HepG2 (cell line): ENCODE data around the gene SIRT7. TPM values are rescaled to one million over a fixed set of nuclear protein-coding genes. Genes with fewer than 3 reads are reported as not detected.
A peak's percentile ranks its signal among the peaks of the same experiment; 100 is the strongest.

ENCODE experiments used
- BORCS8-MEF2B ChIP-seq: sonication (generic); formaldehyde crosslinking; IDR thresholded peaks from 2 replicates; pipeline ENCODE4 v1.8.0; 2022; ENCODE audit warnings: mild to moderate bottlenecking, missing genetic modification reagents
- KMT2B ChIP-seq: IDR thresholded peaks from 2 replicates; pipeline ENCODE4 v1.6.1; 2016; ENCODE audit warnings: missing genetic modification reagents, missing compliant biosample characterization
- MTA1 ChIP-seq: sonication (generic); formaldehyde crosslinking; IDR thresholded peaks from 2 replicates; pipeline ENCODE4 v1.4.0; 2020; ENCODE audit warnings: missing genetic modification reagents, mild to moderate bottlenecking, borderline replicate concordance
- NBN ChIP-seq: fragments of 450-650 bp; conservative IDR thresholded peaks from 2 replicates; pipeline ENCODE4 v1.6.1; 2017
- NFE2L1 ChIP-seq: sonication (generic); formaldehyde crosslinking; IDR thresholded peaks from 2 replicates; pipeline ENCODE4 v1.4.0; 2020; ENCODE audit warnings: missing genetic modification reagents, mild to moderate bottlenecking, borderline replicate concordance
- NPAS2 ChIP-seq: sonication (generic); formaldehyde crosslinking; IDR thresholded peaks from 2 replicates; pipeline ENCODE4 v1.8.0; 2022; ENCODE audit warnings: mild to moderate bottlenecking, missing genetic modification reagents, borderline replicate concordance
- REL ChIP-seq: sonication (generic); formaldehyde crosslinking; conservative IDR thresholded peaks from 2 replicates; pipeline ENCODE4 v1.8.0; 2022; ENCODE audit warnings: mild to moderate bottlenecking, missing genetic modification reagents, moderate library complexity
- SCMH1 ChIP-seq: sonication (generic); formaldehyde crosslinking; IDR thresholded peaks from 2 replicates; pipeline ENCODE4 v1.9.0; 2021; ENCODE audit warnings: missing genetic modification reagents, mild to moderate bottlenecking, borderline replicate concordance
- TCF7L2 ChIP-seq: IDR thresholded peaks from 2 replicates; pipeline ENCODE4 v1.6.1; 2011; ENCODE audit warnings: mild to moderate bottlenecking, low read depth, low read length, moderate library complexity
- ZMAT3 ChIP-seq: sonication (generic); formaldehyde crosslinking; conservative IDR thresholded peaks from 2 replicates; pipeline ENCODE4 v1.7.0; 2021; ENCODE audit warnings: missing genetic modification reagents
- ZMYM2 ChIP-seq: sonication (generic); formaldehyde crosslinking; IDR thresholded peaks from 2 replicates; pipeline ENCODE4 v1.8.0; 2022; ENCODE audit warnings: mild to moderate bottlenecking, missing genetic modification reagents
- ZNF160 ChIP-seq: sonication (generic); formaldehyde crosslinking; IDR thresholded peaks from 2 replicates; pipeline ENCODE4 v1.8.0; 2022; ENCODE audit warnings: mild to moderate bottlenecking, inconsistent platforms, missing genetic modification reagents
- ZNF207 ChIP-seq: fragments of 450-650 bp; IDR thresholded peaks from 2 replicates; pipeline ENCODE4 v1.6.1; 2016; ENCODE audit warnings: antibody characterized with exemption, borderline replicate concordance
- ZNF317 ChIP-seq: sonication (generic); formaldehyde crosslinking; IDR thresholded peaks from 2 replicates; pipeline ENCODE4 v1.5.0; 2020; ENCODE audit warnings: mild to moderate bottlenecking, missing genetic modification reagents
- ZNF33B ChIP-seq: sonication (generic); formaldehyde crosslinking; IDR thresholded peaks from 2 replicates; pipeline ENCODE4 v1.5.1; 2020; ENCODE audit warnings: mild to moderate bottlenecking, missing genetic modification reagents
- ZNF552 ChIP-seq: sonication (generic); formaldehyde crosslinking; IDR thresholded peaks from 2 replicates; pipeline ENCODE4 v1.9.0; 2022; ENCODE audit warnings: missing genetic modification reagents, mild to moderate bottlenecking, borderline replicate concordance
- ZNF879 ChIP-seq: sonication (generic); formaldehyde crosslinking; IDR thresholded peaks from 2 replicates; pipeline ENCODE4 v1.8.1; 2023; ENCODE audit warnings: missing genetic modification reagents
- polyA plus RNA-seq, 8 experiments: library from polyadenylated mRNA; depleted of rRNA in 3 of 8; stranded (reverse) in 7 of 8; unstranded in 1 of 8; fragments of >200 nt; fragmentation: Illumina TruSeq in 4 of 8; extraction: Trizol in 4 of 8; gene quantifications; 2 replicates each; pipeline versions ENCODE4 v1.2.1 to v1.2.3, GENCODE V29; 2011 to 2016; ENCODE audit warnings: low read depth in 4 of 8, missing spikeins in 1 of 8, mixed read lengths in 1 of 8; ENCODE audit not compliant: insufficient read depth in 1 of 8
- total RNA-seq, 5 experiments: library from RNA; depleted of rRNA; stranded (reverse); fragments of >200 nt; fragmentation: Illumina TruSeq; extraction: Trizol; gene quantifications; 2 replicates each; pipeline ENCODE4 v1.2.3, GENCODE V29; 2016; ENCODE audit warnings: low read depth in 1 of 5
- TF ChIP-seq, protein P1 (sequence below): sonication (generic); formaldehyde crosslinking; IDR thresholded peaks from 2 replicates; pipeline ENCODE4 v1.5.0; 2020; ENCODE audit warnings: missing genetic modification reagents
- TF ChIP-seq, protein P2 (sequence below), 2 experiments: sonication (generic) in 1 of 2; formaldehyde crosslinking in 1 of 2; IDR thresholded peaks; 2 replicates each; pipeline versions ENCODE4 v1.4.0 to v1.6.1; 2018 to 2020; ENCODE audit warnings: missing genetic modification reagents in 2 of 2, borderline replicate concordance in 1 of 2, low read depth in 1 of 2, mild to moderate bottlenecking in 1 of 2, missing biosample characterization in 1 of 2
- TF ChIP-seq, protein P3 (sequence below): sonication (generic); formaldehyde crosslinking; IDR thresholded peaks from 2 replicates; pipeline ENCODE4 v1.5.1; 2020; ENCODE audit warnings: mild to moderate bottlenecking, missing genetic modification reagents, borderline replicate concordance
- TF ChIP-seq, protein P4 (sequence below), 2 experiments: fragments of 450-650 bp in 1 of 2; sonication (generic) in 1 of 2; formaldehyde crosslinking; IDR thresholded peaks; 2 replicates each; pipeline versions ENCODE4 v1.5.0 to v1.8.0; 2020 to 2022; ENCODE audit warnings: mild to moderate bottlenecking in 1 of 2, missing genetic modification reagents in 1 of 2
- TF ChIP-seq, protein P5 (sequence below): sonication (generic); formaldehyde crosslinking; IDR thresholded peaks from 2 replicates; pipeline ENCODE4 v1.4.0; 2020; ENCODE audit warnings: missing genetic modification reagents

The SIRT7 gene
- total and polyA plus RNA-seq, 2 of the 13 experiments (the other 11 are each of a cell fraction or from before 2014, with no cell fraction given) = 8.3 to 24.8 TPM

DNA sequence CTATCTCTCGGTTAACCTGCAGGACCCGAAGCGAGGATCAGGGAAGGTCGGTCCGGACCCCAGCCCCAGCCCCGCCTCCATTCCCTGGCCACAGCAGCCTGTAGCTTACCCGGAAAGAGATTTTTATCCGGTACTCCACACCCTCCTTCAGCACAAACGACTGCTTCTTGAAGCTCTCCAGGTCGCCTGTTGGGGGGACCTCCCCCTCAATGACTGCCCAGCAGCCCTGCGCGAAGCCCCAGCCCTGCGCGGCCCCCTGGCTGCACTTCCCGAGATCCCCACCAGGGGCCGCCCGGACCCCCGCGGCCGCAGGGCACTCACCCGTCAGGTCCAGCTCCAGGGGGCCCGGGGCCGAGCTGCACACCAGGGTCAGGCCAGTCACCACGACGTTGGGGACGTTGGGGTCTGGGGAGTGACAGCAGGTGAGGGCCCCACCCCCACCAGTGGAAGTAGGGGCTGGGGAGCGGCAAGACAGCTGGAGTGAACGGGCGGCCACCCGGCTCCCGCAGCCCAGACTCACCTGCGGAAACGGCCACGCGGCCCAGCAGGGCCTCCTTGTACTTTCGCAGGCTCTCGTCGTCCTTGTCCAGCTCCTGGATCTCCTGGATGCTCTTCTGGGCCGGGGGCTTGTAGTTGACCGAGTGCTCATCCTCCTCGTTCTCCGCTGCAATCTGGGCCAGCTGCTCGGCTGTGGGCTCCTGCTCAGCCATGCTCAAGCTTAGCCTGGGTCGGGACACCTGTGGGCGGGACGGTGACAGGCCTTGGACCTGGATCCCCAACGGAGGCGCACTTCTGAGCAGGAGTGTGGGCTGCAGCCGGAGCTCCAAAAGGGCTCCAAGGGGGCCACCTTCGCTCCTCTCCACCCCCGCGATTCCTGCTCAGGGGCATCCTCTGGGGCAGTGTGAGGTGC lies 48.5 kb downstream of the SIRT7 start (continued):
- TF ChIP-seq, protein P1, sequence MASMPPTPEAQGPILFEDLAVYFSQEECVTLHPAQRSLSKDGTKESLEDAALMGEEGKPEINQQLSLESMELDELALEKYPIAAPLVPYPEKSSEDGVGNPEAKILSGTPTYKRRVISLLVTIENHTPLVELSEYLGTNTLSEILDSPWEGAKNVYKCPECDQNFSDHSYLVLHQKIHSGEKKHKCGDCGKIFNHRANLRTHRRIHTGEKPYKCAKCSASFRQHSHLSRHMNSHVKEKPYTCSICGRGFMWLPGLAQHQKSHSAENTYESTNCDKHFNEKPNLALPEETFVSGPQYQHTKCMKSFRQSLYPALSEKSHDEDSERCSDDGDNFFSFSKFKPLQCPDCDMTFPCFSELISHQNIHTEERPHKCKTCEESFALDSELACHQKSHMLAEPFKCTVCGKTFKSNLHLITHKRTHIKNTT = no peak; the same call in 1 of the 2 replicates
- TF ChIP-seq TCF7L2 (no peak), NBN (no peak), ZNF160 (CRISPR knock-in tag) (peak; percentile 25; the same call in 1 of the 2 replicates), ZNF317 (no peak), KMT2B (CRISPR knock-in tag) (no peak), ZMAT3 (CRISPR knock-in tag) (no peak; the same call in 1 of the 2 replicates), NFE2L1 (no peak), ZNF33B (0 out of 2 replicates have a peak, but pooled peaks have one; percentile 18), NPAS2 (CRISPR knock-in tag) (no peak), ZMYM2 (CRISPR knock-in tag) (no peak), ZNF207 (no peak), REL (CRISPR knock-in tag) (peak; percentile 81; the same call in 1 of the 2 replicates), BORCS8-MEF2B (CRISPR knock-in tag) (peak; percentile 58; the same call in 1 of the 2 replicates), MTA1 (CRISPR knock-in tag) (no peak), ZNF552 (CRISPR knock-in tag) (no peak; the same call in 1 of the 2 replicates), SCMH1 (CRISPR knock-in tag) (no peak), ZNF879 (CRISPR knock-in tag) (no peak)
- TF ChIP-seq, protein P2, sequence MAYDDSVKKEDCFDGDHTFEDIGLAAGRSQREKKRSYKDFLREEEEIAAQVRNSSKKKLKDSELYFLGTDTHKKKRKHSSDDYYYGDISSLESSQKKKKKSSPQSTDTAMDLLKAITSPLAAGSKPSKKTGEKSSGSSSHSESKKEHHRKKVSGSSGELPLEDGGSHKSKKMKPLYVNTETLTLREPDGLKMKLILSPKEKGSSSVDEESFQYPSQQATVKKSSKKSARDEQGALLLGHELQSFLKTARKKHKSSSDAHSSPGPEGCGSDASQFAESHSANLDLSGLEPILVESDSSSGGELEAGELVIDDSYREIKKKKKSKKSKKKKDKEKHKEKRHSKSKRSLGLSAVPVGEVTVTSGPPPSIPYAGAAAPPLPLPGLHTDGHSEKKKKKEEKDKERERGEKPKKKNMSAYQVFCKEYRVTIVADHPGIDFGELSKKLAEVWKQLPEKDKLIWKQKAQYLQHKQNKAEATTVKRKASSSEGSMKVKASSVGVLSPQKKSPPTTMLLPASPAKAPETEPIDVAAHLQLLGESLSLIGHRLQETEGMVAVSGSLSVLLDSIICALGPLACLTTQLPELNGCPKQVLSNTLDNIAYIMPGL (CRISPR knock-in tag; IDR thresholded peaks at IDR 0.05; ENCODE audit: borderline replicate concordance in 1 of 2, low read depth in 1 of 2) = peak; percentile 58 to 69; a peak in 3 of 4 replicates
- TF ChIP-seq, protein P3, sequence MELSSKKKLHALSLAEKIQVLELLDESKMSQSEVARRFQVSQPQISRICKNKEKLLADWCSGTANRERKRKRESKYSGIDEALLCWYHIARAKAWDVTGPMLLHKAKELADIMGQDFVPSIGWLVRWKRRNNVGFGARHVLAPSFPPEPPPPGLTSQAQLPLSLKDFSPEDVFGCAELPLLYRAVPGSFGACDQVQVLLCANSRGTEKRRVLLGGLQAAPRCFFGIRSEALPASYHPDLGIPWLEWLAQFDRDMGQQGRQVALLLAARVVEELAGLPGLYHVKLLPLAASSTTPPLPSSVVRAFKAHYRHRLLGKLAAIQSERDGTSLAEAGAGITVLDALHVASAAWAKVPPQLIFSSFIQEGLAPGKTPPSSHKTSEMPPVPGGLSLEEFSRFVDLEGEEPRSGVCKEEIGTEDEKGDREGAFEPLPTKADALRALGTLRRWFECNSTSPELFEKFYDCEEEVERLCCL = no peak
- TF ChIP-seq, protein P4, sequence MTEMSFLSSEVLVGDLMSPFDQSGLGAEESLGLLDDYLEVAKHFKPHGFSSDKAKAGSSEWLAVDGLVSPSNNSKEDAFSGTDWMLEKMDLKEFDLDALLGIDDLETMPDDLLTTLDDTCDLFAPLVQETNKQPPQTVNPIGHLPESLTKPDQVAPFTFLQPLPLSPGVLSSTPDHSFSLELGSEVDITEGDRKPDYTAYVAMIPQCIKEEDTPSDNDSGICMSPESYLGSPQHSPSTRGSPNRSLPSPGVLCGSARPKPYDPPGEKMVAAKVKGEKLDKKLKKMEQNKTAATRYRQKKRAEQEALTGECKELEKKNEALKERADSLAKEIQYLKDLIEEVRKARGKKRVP (CRISPR knock-in tag; IDR thresholded peaks at IDR 0.05) = peak in 1 of 2 experiments; percentile 61; a peak in 1 of 4 replicates
- TF ChIP-seq, protein P5, sequence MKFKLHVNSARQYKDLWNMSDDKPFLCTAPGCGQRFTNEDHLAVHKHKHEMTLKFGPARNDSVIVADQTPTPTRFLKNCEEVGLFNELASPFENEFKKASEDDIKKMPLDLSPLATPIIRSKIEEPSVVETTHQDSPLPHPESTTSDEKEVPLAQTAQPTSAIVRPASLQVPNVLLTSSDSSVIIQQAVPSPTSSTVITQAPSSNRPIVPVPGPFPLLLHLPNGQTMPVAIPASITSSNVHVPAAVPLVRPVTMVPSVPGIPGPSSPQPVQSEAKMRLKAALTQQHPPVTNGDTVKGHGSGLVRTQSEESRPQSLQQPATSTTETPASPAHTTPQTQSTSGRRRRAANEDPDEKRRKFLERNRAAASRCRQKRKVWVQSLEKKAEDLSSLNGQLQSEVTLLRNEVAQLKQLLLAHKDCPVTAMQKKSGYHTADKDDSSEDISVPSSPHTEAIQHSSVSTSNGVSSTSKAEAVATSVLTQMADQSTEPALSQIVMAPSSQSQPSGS (CRISPR knock-in tag) = no peak
